ENCODE results near the gene LCMT1. TPM values are rescaled to one million over a fixed set of nuclear protein-coding genes. Genes with fewer than 3 reads are reported as not detected.

Gene LCMT1
- total RNA-seq, 2 donors from 2014 or later: 49.0 to 74.7 TPM

DNA sequence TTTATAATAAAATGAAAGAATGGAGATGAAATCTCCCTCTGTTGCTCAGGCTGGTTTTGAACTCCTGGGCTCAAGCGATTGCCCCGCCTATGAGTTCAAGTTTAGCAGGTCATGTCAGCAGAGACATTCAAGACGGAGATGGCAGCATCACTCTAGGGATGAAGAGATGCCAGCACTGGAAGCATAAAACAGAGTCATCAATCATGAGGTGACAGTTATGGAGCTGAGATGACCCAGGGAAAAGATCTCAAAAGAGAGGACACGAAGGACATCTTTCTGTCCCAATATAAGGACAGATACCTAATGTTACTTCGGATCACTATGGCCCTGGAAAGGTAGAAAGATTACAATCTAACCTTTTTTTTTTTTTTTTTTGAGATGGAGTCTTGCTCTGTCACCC is 11.0 kb upstream of the LCMT1 start:
- TF ChIP-seq, protein P1, sequence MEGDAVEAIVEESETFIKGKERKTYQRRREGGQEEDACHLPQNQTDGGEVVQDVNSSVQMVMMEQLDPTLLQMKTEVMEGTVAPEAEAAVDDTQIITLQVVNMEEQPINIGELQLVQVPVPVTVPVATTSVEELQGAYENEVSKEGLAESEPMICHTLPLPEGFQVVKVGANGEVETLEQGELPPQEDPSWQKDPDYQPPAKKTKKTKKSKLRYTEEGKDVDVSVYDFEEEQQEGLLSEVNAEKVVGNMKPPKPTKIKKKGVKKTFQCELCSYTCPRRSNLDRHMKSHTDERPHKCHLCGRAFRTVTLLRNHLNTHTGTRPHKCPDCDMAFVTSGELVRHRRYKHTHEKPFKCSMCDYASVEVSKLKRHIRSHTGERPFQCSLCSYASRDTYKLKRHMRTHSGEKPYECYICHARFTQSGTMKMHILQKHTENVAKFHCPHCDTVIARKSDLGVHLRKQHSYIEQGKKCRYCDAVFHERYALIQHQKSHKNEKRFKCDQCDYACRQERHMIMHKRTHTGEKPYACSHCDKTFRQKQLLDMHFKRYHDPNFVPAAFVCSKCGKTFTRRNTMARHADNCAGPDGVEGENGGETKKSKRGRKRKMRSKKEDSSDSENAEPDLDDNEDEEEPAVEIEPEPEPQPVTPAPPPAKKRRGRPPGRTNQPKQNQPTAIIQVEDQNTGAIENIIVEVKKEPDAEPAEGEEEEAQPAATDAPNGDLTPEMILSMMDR (IDR thresholded peaks at IDR 0.05): no peak
- TF ChIP-seq POLR2AphosphoS5 (IDR thresholded peaks at IDR 0.05) (no peak), POLR2A (IDR thresholded peaks at IDR 0.05) (no peak)
- Histone ChIP-seq H3K27ac (no peak overlapping the region), H3K36me3 (no peaks in the 10 kb centered on the region), H3K4me1 (replicated peaks) (no peaks in the 10 kb centered on the region), H3K4me3 (no peak overlapping the region), H3K27me3 (replicated peaks; ENCODE audit: insufficient read depth) (no peaks in the 10 kb centered on the region), H3K9me3 (no peaks in the 10 kb centered on the region)
- intact Hi-C loops (cut with DNase I): loop anchor here (10.0 kb wide), 1 partner anchor 86 kb away; the partner anchor contains the start of gene ARHGAP17
- no peak for DNase-seq (ENCODE audit: low spot score)
- 74% methylated on average over 5 of the region's 5 CpGs for WGBS

DNA sequence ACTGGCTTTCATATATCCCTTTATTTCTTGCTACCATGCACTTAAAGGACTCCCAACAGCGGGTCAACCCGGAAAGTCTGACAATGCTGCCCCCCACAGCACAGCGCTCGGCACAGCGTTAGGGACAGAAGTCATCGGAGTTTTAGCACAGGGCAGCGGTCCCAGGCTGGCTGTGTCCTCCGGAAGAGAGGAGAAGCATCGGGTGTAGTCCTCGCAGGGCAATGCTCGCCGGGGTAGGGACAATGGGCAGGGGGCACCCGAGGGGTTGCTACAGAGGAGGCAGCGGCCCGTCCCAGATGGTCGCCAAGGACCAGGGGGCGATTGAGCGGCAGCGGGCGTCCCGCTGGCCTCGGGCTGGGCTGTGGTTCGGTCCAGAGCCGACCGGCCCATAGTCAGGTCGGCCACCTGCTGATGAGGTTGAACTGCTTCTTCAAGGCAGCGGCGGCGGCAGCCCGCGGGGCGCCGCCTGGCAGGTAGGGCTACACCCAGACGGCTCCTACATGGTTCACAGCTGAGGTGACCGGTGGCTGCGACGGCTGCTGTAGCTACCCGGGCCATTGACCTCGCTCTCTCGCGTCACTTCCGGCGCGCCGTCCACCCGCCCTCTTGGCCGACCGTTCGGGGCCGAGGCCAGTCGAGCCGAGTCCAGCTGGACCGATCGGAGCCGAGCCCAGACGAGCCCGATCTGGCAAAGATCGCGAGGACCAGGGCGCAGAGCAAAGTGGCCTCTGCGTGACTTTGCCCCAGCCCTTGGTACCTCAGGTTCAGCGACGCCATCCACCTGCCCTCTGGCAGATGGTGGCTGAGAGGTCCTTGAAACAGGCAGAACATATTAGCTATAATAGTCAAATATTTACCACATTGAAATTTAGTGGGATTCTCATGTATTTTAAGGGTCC is 4.7 kb upstream of the LCMT1 start:
- Histone ChIP-seq H3K4me3 (peak overlapping the region; percentile 59 to 73), H3K4me1 (replicated peaks) (no peaks in the 10 kb centered on the region), H3K27me3 (replicated peaks; ENCODE audit: insufficient read depth) (no peaks in the 10 kb centered on the region), H3K9me3 (no peaks in the 10 kb centered on the region), H3K27ac (peak overlapping the region; percentile 73 to 76), H3K36me3 (no peaks in the 10 kb centered on the region)
- peak; percentile 93 for DNase-seq (ENCODE audit: low spot score)
- under 1% methylated on average over 51 of the region's 63 CpGs for WGBS
- intact Hi-C loops (cut with DNase I): loop anchor here (2.0 to 10.0 kb wide), 2 partner anchors 40 to 92 kb away; partner anchors contain the start of gene ARHGAP17
- TF ChIP-seq POLR2A (IDR thresholded peaks at IDR 0.05) (peak; percentile 20), POLR2AphosphoS5 (IDR thresholded peaks at IDR 0.05) (peak; percentile 93)
- TF ChIP-seq, protein P1 (IDR thresholded peaks at IDR 0.05): peak in 1 of 4 experiments; percentile 4

DNA sequence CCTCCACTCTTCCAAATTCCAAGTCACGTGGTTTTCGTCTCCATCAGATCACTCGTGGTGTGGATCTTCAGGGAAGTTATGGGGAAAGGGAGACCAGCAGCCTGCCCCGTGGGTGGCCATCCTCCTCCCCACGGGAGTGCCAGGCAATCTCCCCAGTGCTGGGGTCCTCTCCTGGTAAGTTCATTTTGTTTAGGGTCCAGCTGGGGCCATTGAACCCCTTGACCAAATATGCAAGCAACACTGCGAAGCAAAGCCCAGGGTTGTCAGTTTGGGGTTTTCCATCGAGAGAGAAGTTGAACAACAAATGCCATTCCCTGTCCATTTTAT is 4.1 kb upstream of the LCMT1 start:
- no peaks in the 10 kb centered on the region for H3K9me3 ChIP-seq
- peaks cover 3% of the 10 kb centered on the region for H3K4me1 ChIP-seq (replicated peaks)
- intact Hi-C loops (cut with DNase I): loop anchor here (2.0 to 10.0 kb wide), 2 partner anchors 41 to 93 kb away; partner anchors contain the start of gene ARHGAP17
- peak overlapping the region; percentile 59 to 73 for H3K4me3 ChIP-seq
- H3K27ac ChIP-seq: peak overlapping the region; percentile 73 to 76
- no peaks in the 10 kb centered on the region for H3K36me3 ChIP-seq
- WGBS: 45% methylated on average over 7 of the region's 7 CpGs
- TF ChIP-seq, protein P1 (IDR thresholded peaks at IDR 0.05): no peak
- no peak for TF ChIP-seq POLR2AphosphoS5 (IDR thresholded peaks at IDR 0.05)
- TF ChIP-seq POLR2A (IDR thresholded peaks at IDR 0.05): no peak
- H3K27me3 ChIP-seq (replicated peaks; ENCODE audit: insufficient read depth): no peaks in the 10 kb centered on the region
- DNase-seq (ENCODE audit: low spot score): no peak

DNA sequence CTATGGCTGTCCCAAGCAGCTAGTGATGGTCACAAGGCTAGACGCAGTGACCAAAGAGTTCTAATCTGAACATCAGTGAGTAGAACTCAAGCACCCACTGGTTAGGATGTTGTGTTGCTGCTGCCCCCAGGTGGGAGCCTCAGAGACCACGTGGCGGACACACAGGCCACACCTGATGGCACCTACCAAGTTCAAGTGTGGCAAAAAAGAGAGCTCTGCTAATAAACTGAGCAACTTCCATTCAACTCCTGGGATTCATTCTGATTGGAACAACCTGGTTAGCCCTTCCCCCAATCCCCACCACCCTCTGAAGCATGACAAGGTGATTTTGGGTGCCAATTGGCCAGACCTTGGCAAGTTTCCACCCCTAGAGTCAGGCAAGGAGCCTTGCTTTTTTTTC is 3.5 kb upstream of the LCMT1 start:
- H3K27me3 ChIP-seq (replicated peaks; ENCODE audit: insufficient read depth): no peaks in the 10 kb centered on the region
- H3K36me3 ChIP-seq: no peaks in the 10 kb centered on the region
- H3K9me3 ChIP-seq: no peaks in the 10 kb centered on the region
- intact Hi-C loops (cut with DNase I): loop anchor here (10.0 kb wide), 1 partner anchor 93 kb away; the partner anchor contains the start of gene ARHGAP17
- no peak overlapping the region for H3K27ac ChIP-seq
- no peak for DNase-seq (ENCODE audit: low spot score)
- H3K4me1 ChIP-seq (replicated peaks): peaks cover 7% of the 10 kb centered on the region
- WGBS: 76% methylated on average over 3 of the region's 3 CpGs
- TF ChIP-seq POLR2A (IDR thresholded peaks at IDR 0.05): no peak
- TF ChIP-seq, protein P1 (IDR thresholded peaks at IDR 0.05): no peak
- TF ChIP-seq POLR2AphosphoS5 (IDR thresholded peaks at IDR 0.05): no peak
- H3K4me3 ChIP-seq: no peak overlapping the region

All from prostate gland (tissue), 2 donors.